ENCODE results near the gene PAQR8.

PAQR8 gene

DNA sequence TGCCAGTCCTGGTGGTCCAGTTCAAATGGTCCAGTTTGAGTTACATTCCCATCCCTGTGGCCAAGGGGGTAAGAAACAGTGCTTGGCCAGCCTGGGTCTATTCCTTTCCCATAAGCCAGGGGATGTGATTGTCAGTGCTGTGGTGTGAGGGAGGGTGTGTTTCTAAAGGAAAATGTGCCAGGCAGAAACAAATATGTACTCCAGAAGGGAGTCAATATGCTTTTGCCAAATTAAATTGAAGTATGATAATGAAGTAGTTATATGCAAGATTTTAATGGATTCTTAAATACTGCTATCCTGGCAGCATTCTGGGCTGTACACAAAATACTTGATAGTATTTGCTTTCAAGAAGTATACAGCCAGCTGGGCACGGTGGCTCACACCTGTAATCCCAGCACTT, 16.6 kb upstream of the PAQR8 start:
- no peak overlapping the region for H3K4me3 ChIP-seq (ENCODE audit: low read depth, low read length)

DNA sequence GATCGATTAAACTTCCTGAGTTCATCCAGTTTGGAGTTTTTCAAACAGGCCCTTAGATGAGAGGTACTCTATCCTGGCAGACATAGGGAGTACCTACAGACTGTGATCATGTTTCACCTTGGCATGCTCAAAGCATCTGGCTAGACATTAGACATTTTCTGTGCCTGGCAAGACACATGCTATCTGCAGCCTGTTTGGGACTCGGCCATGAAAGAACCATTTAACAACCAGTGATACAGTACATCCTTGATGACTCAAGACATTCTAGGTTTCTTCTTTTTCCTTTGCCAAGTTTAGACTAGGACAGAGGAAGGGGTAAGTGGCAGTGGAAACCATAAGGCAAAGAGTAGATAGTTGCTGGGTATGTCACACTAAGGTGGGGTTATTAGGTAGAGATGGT, 15.4 kb upstream of the PAQR8 start:
- H3K4me3 ChIP-seq (ENCODE audit: low read depth, low read length) = no peak overlapping the region
- DNase-seq (ENCODE audit: low read depth) = no peak

More for the DNA sequence above, 16.6 kb upstream of the PAQR8 start:
- no peak for DNase-seq (ENCODE audit: low read depth)

DNA sequence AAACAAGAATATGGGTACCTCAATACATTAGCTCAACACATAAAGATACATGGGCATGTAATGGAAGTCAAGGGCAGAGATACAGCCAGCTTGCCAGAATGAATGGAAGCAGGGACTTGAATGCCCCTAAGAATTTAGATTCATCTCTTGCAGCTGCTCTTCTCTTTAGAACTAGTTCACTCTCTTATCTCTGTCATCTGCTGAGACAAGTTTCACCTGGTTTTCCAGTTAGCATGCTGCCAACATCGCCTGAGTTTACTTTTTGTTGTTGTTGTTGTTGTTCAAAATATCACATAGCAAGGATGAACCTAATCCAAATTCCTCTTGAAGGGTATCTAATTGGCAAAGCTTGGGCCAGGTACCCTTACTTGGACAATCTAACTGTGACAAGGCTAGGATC, 14.1 kb upstream of the PAQR8 start:
- DNase-seq (ENCODE audit: low read depth) = no peak
- H3K4me3 ChIP-seq (ENCODE audit: low read depth, low read length) = no peak overlapping the region

DNA sequence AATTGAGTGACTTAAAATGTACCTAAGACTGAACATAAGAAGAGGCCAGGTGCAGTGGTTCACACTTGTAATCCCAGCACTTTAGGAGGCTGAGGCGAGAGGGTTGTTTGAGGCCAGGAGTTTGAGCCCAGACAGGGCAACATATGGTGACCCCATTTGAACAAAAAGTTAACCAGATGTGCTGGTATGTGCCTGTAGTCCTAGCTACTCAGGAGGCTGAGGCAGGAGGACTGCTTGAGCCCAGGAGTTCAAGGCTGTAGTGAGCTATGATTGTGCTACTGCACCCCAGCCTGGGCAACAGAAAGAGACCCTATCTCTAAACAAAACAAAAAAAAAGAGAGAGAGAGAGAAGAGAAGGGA, 10.1 kb upstream of the PAQR8 start:
- no peak for DNase-seq (ENCODE audit: low read depth)
- H3K4me3 ChIP-seq (ENCODE audit: low read depth, low read length) = no peak overlapping the region

DNA sequence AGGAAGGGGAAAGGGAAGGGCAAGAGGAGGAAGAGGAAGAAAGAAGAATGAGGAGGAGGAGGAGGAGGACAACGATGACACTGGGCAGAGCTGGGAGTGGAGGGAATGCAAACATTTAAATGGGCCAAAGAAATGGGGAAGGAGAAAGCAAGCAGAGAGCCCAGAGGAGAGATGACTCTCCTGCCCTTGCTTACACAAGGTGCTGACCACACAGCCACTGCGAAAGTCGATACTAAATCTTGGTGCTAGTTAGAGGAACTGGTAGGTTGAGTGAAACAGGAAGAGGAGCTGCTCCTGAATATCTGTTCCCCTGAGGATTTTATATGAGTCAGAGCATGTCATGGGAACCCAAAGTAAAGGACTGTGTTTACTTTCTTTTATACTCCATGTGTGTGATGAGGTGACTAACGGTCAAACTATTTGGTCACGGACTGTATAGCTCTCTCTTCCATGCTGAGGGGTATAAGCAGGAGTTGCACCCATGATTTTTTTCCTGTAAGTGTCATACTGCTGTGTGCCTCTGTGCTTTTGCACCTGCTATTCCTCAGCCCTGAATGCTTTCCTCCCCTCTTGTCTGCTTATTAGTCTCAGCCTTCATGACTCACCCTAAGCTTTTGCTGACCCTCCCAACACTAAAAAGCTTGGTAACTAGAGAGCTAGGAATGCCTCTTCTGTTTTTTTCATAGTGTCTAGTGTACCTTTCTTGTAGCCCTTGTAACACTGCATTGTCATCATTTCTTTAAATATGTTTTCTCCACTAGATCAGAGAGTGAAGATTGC, 9.5 kb upstream of the PAQR8 start:
- DNase-seq (ENCODE audit: low read depth) = peak; percentile 88

DNA sequence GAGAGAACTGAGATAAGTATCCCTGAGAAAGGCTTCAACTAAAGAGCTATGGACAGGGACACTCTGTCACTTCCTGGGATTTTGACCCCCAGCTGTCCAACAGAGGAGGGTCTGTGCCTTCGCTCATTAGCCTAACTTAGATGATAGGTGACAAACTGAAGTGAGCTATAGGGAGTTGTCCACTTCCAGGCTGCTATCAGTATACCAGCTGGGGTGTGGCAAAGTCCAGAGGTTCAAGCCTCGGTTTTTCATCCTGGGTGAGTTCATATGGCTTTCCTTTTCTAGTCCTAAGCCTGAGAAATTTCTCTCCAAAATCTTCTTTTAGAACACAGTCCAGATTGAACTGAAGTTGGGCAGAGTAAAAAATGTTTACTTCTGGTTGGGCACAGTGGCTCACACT, 5.9 kb upstream of the PAQR8 start:
- DNase-seq (ENCODE audit: low read depth) = no peak
- no peak overlapping the region for H3K4me3 ChIP-seq (ENCODE audit: low read depth, low read length)

More for the DNA sequence above, 9.5 kb upstream of the PAQR8 start:
- no peak overlapping the region for H3K4me3 ChIP-seq (ENCODE audit: low read depth, low read length)

DNA sequence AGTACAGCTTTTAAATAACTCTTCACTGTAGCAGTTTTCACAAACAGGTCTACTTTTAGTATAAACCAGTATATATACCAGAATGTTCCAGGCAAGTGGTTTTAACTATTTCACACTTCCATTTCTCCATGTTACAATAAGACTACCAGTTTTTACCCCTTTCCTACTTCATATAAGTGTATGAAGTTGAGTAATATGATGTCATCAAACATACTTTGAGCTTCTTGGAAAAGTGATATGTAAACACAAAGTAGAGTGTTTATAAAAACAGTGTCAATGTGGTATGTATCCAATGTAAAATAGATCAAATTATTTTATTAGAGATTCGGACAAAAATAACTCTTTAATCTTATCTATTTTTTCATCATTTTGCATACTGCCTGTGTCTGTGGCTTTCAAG, 2.5 kb upstream of the PAQR8 start:
- DNase-seq (ENCODE audit: low read depth) = no peak
- no peak overlapping the region for H3K4me3 ChIP-seq (ENCODE audit: low read depth, low read length)

DNA sequence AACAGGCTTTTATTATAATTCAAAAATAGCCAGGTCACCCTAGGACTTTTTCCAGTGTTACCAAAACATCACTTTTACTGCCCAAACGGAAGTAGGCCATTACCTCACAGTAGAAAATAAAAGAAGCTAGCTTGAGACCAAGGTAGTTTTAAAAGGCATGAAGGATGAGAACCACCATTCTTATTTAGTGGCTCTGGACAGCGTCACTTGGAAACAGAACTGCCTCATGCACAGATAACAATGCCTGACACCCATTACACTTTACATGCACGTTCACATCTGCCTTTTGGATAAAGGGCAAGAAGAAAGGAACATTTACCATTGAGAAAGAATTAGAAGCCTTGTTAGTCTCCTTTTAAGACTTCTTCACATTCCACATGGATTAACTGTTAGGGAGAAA, 1.9 kb upstream of the PAQR8 start:
- no peak overlapping the region for H3K4me3 ChIP-seq (ENCODE audit: low read depth, low read length)
- no peak for DNase-seq (ENCODE audit: low read depth)

DNA sequence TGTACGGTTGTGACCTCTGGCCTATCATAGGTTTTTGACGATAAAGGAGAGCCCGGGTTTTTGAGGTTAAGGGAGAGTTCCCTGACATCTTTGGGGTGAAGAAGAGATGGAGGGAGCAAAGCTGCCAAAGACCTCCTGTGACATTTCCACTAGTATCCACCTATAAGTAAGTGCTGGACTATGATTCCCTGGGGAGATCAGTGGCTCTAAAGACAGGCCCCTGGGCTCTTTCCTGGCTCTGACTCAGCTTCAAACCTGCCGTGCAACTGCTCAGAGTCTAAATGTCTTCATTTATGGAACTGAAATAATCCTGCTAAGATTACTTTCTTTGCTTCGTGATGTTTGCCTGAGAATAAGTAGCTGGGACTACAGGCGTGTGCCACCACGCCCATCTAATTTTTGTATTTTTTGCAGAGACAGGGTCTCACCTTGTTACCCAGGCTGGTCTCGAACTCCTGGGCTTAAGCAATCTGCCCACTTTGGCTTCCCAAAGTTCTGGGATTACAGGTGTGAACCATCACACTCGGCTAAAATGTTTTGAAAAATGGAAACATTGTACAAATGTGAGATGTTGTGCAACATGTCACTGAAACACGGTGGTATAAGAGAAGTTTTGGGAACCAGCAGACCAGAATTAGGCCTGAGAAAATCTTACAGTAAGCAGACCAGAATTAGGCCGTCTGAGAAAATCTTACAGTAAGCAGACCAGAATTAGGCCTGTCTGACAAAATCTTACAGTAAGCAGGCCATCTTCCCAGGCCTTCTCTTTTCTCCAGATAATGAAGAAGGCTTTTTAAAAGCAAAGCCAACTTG, 1.1 kb upstream of the PAQR8 start:
- DNase-seq (ENCODE audit: low read depth) = no peak
- H3K4me3 ChIP-seq (ENCODE audit: low read depth, low read length) = no peak overlapping the region

DNA sequence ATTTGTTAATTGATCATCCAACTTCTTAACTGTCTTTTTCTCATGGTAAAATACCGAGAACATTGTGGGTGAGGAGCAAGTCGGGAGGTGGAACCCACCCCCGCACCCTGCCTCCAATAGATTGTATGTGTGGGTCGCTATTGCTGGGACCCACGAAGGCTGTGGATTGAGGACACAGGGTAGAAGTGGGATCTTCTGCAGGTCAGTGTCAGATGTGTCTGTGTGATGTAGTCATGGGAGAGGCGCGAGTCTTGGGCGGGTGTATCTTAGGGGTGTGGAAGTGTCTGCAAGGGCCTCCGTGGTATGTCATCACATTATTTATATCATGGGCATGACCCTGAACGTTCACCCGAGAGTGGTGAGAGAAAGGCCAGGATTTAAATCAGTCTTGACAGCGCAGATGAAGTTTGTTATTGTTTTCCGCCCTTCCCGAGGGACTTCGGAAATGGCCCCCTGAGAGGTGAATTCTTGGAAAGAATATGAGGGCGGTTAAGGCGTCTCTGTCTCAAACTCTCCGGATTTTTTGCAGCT, 472 bp upstream of the PAQR8 start:
- DNase-seq (ENCODE audit: low read depth) = no peak
- peak overlapping the region; percentile 91 for H3K4me3 ChIP-seq (ENCODE audit: low read depth, low read length)

DNA sequence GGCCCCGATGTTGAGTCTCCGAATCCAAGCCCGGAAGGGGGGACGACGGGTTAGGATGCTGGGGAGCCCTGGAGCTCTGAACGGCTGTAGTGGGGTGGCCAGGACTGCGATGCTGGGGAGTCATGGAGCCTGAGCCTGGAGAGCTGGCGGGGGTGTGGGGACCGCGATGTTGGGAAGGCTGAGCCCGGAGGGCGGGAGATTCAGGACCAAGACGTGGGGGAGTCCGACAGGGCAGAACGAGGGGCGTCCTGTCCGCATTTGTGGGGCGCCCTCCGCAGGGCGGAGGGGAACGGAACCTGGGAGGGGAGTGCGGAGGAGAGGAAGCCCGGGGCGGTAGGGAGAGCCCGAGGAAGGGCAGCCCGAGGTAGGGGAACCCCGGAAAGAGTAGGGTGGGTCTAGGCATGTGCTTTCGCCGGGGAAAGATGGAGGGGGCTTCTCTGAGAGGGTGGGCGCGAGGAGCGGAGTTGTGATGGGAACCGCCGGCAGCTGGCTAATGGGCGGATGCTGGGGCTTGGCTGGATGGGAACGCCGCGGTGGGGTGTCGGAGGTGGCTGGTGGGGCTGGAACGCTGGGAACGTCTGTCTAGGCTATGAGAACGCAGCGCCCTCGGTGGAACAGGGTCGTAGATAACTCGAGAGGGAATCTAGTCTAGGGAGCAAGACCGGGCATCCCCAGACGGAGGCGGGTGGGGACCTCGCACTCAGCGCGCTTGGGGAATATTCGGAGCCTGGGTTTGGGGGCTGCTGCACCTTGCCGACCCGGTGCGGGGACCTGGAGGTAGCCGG, 684 bp downstream of the PAQR8 start:
- no peak for DNase-seq (ENCODE audit: low read depth)
- peak overlapping the region; percentile 91 for H3K4me3 ChIP-seq (ENCODE audit: low read depth, low read length)

DNA sequence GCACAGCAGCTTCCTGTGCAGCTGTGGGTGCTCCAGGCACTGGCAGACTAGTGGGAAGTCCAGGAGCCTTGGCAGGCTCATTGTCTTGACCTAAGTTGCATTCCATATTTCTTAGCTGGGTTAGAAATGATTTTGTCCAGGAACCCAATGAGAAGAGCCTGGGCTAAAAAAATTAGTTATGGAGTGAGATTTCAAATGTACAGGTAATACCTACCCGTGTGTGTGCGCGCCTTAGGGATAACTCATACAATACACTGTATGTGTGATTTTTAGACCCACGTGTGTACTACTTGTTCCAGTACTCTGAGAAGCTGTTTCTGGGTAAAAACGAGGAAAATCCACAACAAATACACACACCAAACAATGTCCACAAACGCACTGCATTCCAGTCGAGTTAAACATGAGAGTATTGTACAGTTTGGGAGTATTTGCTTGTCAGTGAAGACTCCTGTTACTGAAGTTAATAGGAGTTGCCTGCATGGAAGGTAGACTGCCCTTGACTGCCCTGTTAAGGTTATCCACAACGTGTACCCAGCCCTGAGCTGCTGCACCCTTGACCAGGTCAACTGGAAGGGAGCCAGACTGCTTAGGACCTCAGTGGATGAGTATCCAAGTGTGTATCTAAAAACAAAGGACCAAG, 1.4 kb downstream of the PAQR8 start:
- H3K4me3 ChIP-seq (ENCODE audit: low read depth, low read length) = peak overlapping the region; percentile 91
- no peak for DNase-seq (ENCODE audit: low read depth)

DNA sequence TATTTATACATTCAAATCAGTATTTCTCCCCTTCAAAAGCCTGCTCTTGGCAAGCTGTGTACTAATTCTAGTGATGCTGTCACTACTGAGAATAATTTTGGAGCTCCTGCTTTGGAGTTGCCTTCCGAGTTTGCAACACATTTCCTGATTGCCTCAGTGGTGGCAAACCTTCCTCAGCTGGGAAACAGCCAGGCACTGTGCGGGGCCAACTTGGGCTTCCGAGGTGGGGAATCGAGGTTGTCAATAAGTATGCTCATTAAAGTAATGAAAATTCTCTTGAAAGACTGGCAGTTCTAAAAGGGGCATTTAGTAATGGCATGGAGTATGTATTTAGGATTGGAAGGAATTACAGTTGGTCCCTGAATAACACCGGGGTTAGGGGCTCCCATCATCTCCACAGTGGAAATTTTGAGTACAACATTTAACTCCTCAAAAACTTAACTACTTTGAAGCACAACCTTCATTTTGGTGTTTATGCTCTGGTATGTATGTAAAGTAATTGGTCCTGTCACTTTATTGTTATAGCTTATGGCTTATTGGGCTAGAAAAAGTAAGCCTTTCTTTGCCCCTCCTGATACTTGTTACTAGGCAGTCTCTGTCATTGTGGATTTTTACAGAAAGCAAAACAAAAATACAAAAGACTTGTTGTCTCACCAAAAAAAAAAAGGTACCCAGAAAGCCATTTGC, 2.7 kb downstream of the PAQR8 start:
- no peak for DNase-seq (ENCODE audit: low read depth)
- H3K4me3 ChIP-seq (ENCODE audit: low read depth, low read length) = no peak overlapping the region

DNA sequence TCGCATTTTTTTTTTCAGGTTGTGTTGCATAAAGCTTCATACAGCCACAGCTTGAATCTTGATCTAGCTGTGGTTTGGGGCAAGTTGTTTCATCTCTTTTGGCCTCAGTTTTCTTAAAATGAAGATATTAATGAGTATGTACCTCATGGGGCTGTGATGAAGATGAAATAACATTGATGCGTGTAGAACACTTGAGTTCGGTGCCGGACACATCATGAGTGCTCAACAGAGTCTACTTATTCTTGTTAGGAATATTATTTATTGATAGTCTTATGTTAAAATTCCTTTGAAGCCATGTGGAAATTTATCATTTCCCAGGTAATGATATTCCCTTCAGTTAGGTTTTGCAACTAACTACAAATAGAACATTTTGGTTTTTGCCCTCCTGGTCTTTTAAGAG, 3.4 kb downstream of the PAQR8 start:
- H3K4me3 ChIP-seq (ENCODE audit: low read depth, low read length) = no peak overlapping the region
- DNase-seq (ENCODE audit: low read depth) = no peak

DNA sequence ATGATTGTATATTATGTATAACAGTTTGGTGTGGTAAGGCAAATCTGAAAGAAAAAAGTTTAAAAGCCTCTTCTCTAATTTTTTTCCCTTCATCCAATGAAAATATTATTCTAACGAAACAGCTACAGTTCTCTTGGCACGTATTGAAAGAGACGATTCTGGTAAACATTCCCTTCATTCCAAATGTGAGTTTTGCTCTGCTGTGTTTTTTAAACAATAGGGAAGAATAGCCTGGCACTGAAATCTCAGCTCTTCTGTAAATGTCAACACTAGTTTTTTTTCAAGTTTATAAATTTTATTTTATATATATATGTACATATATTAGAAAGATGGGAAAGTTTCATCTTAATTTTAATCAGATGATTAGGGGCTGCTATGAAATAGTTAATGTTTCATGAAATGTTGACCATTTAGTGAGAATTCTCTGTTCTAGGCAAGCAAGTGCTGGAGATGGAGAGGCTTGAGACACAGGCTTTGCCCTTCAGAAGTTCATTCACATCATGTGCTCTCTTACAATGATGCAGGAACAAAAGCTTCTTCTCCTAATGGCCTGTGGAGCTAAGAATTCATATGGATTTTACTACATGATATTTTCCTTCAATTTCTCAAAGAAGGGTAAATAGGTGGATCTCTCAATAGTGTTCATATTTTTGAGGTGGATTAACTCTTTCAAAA, 4.1 kb downstream of the PAQR8 start:
- no peak for DNase-seq (ENCODE audit: low read depth)

DNA sequence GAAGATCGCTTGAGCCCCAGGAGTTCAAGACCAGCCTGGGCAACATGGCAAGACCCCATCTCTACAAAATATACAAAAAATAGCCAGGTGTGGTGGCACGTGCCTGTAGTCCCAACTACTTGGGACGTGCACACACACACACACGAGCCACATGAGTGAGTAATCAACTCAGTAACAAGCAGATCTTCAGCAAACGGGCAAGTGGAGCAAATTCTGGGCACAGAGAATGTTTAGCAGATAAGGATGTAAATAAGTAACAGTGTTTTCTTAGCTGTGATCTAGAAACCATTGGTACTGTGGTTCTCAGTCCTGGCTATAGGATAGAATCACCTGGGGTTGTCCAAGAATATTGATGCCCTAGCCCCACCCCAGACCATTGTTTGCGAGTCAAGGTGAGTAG, 6.1 kb downstream of the PAQR8 start:
- no peak for DNase-seq (ENCODE audit: low read depth)
- H3K4me3 ChIP-seq (ENCODE audit: low read depth, low read length) = no peak overlapping the region

More for the DNA sequence above, 4.1 kb downstream of the PAQR8 start:
- H3K4me3 ChIP-seq (ENCODE audit: low read depth, low read length) = no peak overlapping the region

DNA sequence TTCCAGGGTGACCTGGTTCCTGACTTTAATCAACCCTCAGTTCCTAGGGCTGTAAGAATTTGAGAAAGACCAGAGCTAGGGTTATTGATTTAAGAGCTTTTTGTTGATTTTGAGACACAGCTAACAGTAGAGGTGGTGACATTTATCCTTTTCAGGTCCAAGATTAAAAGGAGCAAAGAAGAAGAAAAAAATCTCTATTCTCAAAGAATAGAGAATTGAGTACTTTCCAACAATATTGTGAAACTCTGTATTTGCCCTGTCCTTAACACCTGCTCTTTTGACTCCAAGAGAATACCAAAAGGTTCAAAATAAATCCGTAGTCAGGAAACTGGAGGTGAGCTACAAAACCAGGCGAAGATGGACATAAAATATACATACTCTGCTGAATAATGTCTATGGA, 7.3 kb downstream of the PAQR8 start:
- DNase-seq (ENCODE audit: low read depth) = no peak
- no peak overlapping the region for H3K4me3 ChIP-seq (ENCODE audit: low read depth, low read length)

DNA sequence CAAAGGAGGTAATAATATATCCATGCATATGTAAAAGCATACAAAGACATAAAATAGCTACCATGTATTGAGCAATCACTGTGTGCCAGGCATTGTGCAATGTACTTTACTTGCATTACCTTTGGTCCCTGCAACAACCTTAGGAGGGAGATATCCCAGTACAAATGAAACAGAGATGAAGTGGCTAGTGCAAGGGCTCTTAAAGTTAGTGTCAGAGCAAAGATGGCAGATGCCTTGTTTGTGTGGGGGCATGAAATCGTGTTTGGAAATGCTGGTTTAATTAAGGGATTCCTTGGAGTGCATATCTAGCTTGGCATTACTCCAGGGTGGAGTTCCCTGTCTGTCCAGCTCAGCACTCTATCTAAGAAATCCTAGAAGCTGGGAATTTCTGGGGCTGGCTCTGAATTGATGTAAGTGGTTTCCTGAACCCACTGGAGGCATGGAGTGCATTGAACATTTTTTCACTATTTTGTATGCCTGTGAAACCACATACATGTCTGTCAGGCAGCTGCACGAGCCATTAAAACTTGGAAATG, 9.8 kb downstream of the PAQR8 start:
- no peak overlapping the region for H3K4me3 ChIP-seq (ENCODE audit: low read depth, low read length)
- DNase-seq (ENCODE audit: low read depth) = no peak
